Measurements from ENCODE around the gene DHX9. TPM values are rescaled to one million over a fixed set of nuclear protein-coding genes. Genes with fewer than 3 reads are reported as not detected.

The DHX9 gene
- polyA plus RNA-seq, 1 donor from 2014 or later, result 193 TPM

GRCh38 chr1:182925661-182926060 is 86.5 kb downstream of the DHX9 start:
- Histone ChIP-seq H4K20me1 (ENCODE audit: insufficient read depth) (no peaks in the 10 kb centered on the region), H3K4me3 (ENCODE audit: low read length) (no peak overlapping the region), H3K27ac (ENCODE audit: low read length) (no peak overlapping the region), H3K36me3 (ENCODE audit: insufficient read depth, low read length) (no peaks in the 10 kb centered on the region), H3K79me2 (replicated peaks; ENCODE audit: insufficient read depth, low read length) (no peaks in the 10 kb centered on the region), H2AFZ (ENCODE audit: low read depth, low read length) (no peak overlapping the region), H3F3A (ENCODE audit: insufficient read depth, low read length, poor library complexity, severe bottlenecking) (no peaks in the 10 kb centered on the region), H3K27me3 (ENCODE audit: insufficient read depth, low read depth, low read length) (no peaks in the 10 kb centered on the region), H3K9ac (ENCODE audit: low read length) (no peak overlapping the region), H3K9me3 (ENCODE audit: low read length) (no peaks in the 10 kb centered on the region), H3K4me2 (ENCODE audit: low read length) (no peak overlapping the region), H3K9me2 (ENCODE audit: insufficient read depth, low read length) (no peaks in the 10 kb centered on the region)
- TF ChIP-seq TAF1 (IDR thresholded peaks at IDR 0.05; ENCODE audit: low read depth) (no peak), RAD21 (conservative IDR thresholded peaks at IDR 0.05) (no peak), POLR2AphosphoS5 (IDR thresholded peaks at IDR 0.05) (no peak), SMC3 (conservative IDR thresholded peaks at IDR 0.05; ENCODE audit: poor library complexity) (no peak), MXI1 (conservative IDR thresholded peaks at IDR 0.05; ENCODE audit: poor library complexity, severe bottlenecking) (no peak), EP300 (conservative IDR thresholded peaks at IDR 0.05; ENCODE audit: poor library complexity, severe bottlenecking) (no peak), EZH2 (IDR thresholded peaks at IDR 0.05; ENCODE audit: borderline replicate concordance, insufficient read depth, low read length, poor library complexity, severe bottlenecking) (no peak)
- TF ChIP-seq, protein P1, sequence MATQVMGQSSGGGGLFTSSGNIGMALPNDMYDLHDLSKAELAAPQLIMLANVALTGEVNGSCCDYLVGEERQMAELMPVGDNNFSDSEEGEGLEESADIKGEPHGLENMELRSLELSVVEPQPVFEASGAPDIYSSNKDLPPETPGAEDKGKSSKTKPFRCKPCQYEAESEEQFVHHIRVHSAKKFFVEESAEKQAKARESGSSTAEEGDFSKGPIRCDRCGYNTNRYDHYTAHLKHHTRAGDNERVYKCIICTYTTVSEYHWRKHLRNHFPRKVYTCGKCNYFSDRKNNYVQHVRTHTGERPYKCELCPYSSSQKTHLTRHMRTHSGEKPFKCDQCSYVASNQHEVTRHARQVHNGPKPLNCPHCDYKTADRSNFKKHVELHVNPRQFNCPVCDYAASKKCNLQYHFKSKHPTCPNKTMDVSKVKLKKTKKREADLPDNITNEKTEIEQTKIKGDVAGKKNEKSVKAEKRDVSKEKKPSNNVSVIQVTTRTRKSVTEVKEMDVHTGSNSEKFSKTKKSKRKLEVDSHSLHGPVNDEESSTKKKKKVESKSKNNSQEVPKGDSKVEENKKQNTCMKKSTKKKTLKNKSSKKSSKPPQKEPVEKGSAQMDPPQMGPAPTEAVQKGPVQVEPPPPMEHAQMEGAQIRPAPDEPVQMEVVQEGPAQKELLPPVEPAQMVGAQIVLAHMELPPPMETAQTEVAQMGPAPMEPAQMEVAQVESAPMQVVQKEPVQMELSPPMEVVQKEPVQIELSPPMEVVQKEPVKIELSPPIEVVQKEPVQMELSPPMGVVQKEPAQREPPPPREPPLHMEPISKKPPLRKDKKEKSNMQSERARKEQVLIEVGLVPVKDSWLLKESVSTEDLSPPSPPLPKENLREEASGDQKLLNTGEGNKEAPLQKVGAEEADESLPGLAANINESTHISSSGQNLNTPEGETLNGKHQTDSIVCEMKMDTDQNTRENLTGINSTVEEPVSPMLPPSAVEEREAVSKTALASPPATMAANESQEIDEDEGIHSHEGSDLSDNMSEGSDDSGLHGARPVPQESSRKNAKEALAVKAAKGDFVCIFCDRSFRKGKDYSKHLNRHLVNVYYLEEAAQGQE (IDR thresholded peaks at IDR 0.05; ENCODE audit: borderline replicate concordance), result no peak
- TF ChIP-seq, protein P2, sequence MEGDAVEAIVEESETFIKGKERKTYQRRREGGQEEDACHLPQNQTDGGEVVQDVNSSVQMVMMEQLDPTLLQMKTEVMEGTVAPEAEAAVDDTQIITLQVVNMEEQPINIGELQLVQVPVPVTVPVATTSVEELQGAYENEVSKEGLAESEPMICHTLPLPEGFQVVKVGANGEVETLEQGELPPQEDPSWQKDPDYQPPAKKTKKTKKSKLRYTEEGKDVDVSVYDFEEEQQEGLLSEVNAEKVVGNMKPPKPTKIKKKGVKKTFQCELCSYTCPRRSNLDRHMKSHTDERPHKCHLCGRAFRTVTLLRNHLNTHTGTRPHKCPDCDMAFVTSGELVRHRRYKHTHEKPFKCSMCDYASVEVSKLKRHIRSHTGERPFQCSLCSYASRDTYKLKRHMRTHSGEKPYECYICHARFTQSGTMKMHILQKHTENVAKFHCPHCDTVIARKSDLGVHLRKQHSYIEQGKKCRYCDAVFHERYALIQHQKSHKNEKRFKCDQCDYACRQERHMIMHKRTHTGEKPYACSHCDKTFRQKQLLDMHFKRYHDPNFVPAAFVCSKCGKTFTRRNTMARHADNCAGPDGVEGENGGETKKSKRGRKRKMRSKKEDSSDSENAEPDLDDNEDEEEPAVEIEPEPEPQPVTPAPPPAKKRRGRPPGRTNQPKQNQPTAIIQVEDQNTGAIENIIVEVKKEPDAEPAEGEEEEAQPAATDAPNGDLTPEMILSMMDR (IDR thresholded peaks at IDR 0.05; ENCODE audit: poor library complexity, severe bottlenecking), result no peak

GRCh38 chr1:182927693-182928433 is 88.7 kb downstream of the DHX9 start:
- Histone ChIP-seq H3K4me3 (ENCODE audit: low read length) (no peak overlapping the region), H3K27ac (ENCODE audit: low read length) (no peak overlapping the region), H3K9me2 (ENCODE audit: insufficient read depth, low read length) (no peaks in the 10 kb centered on the region), H3F3A (ENCODE audit: insufficient read depth, low read length, poor library complexity, severe bottlenecking) (no peaks in the 10 kb centered on the region), H3K79me2 (replicated peaks; ENCODE audit: insufficient read depth, low read length) (no peaks in the 10 kb centered on the region), H4K20me1 (ENCODE audit: insufficient read depth) (no peaks in the 10 kb centered on the region), H3K9ac (ENCODE audit: low read length) (no peak overlapping the region), H3K36me3 (ENCODE audit: insufficient read depth, low read length) (no peaks in the 10 kb centered on the region), H3K9me3 (ENCODE audit: low read length) (no peaks in the 10 kb centered on the region), H3K27me3 (ENCODE audit: insufficient read depth, low read depth, low read length) (no peaks in the 10 kb centered on the region), H2AFZ (ENCODE audit: low read depth, low read length) (no peak overlapping the region), H3K4me2 (ENCODE audit: low read length) (no peak overlapping the region)
- TF ChIP-seq, protein P2 (IDR thresholded peaks at IDR 0.05; ENCODE audit: poor library complexity, severe bottlenecking), result no peak
- TF ChIP-seq, protein P1 (IDR thresholded peaks at IDR 0.05; ENCODE audit: borderline replicate concordance), result no peak
- no peak for TF ChIP-seq EP300 (conservative IDR thresholded peaks at IDR 0.05; ENCODE audit: poor library complexity, severe bottlenecking)
- TF ChIP-seq EZH2 (IDR thresholded peaks at IDR 0.05; ENCODE audit: borderline replicate concordance, insufficient read depth, low read length, poor library complexity, severe bottlenecking), result no peak
- TF ChIP-seq SMC3 (conservative IDR thresholded peaks at IDR 0.05; ENCODE audit: poor library complexity), result no peak
- no peak for TF ChIP-seq POLR2AphosphoS5 (IDR thresholded peaks at IDR 0.05)
- TF ChIP-seq MXI1 (conservative IDR thresholded peaks at IDR 0.05; ENCODE audit: poor library complexity, severe bottlenecking), result no peak
- TF ChIP-seq TAF1 (IDR thresholded peaks at IDR 0.05; ENCODE audit: low read depth), result no peak
- no peak for TF ChIP-seq RAD21 (conservative IDR thresholded peaks at IDR 0.05)
